ENCODE data around the gene DNAH6. TPM values are rescaled to one million over a fixed set of nuclear protein-coding genes. Genes with fewer than 3 reads are reported as not detected.

Gene DNAH6
- total and polyA plus RNA-seq, 2 of the 8 experiments (the other 6 are each of a cell fraction or from before 2014, with no cell fraction given) = 0.06 to 0.43 TPM

DNA sequence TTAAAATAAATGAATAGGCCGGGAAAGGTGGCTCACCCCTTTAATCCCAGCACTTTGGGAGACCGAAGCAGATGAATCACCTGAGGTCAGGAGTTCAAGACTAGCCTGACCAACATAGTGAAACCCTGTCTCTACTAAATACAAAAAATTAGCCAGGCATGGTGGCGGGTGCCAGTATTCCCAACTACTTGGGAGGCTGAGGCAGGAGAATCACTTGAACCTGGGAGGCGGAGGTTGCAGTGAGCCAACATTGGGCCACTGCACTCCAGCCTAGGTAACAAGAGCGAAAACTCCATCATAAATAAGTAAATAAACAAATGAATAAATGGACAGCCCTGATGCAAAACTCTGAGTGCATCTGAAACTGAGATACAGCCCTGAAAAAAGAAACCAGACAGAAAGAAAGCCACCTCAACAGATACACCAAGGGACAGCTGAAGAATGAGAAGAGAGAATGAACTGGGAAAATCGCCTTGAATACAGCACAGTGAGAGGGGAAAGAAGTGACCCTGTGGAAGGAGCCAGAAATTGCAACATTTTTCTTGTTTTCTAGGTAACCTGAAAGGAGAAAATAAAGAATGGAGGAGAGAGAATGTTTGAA is 300.2 kb downstream of the DNAH6 start:
- H3K4me3 ChIP-seq (ENCODE audit: extremely low read depth in 1 of 4, insufficient read depth in 2 of 4, low read depth in 3 of 4, low read length in 4 of 4) = no peak overlapping the region
- no peaks in the 10 kb centered on the region for H3K27me3 ChIP-seq (replicated peaks in 1 of 4; ENCODE audit: control insufficient read depth in 3 of 4, extremely low read depth in 1 of 4, insufficient read depth in 3 of 4, low read length in 3 of 4)
- ChIA-PET CTCF (ENCODE audit: partially characterized antibody) (no interaction called here), POLR2A (ENCODE audit: partially characterized antibody) (no interaction called here)
- 89% methylated on average over 6 of the region's 6 CpGs; no CpG with 5 or more reads in 1 of the 2 experiments for WGBS, 2 experiments (ENCODE audit: extremely low coverage in 1 of 2, insufficient coverage in 1 of 2, insufficient read length in 1 of 2, insufficient replicate concordance in 2 of 2, low coverage in 1 of 2, low lambda C conversion rate in 2 of 2, missing lambda C conversion rate in 1 of 2)
- H2AFZ ChIP-seq (ENCODE audit: low read length) = no peak overlapping the region
- no peaks in the 10 kb centered on the region for H3K36me3 ChIP-seq (ENCODE audit: control insufficient read depth in 2 of 4, insufficient read depth in 4 of 4, low read length in 3 of 4)
- no peak overlapping the region for H3K4me2 ChIP-seq (ENCODE audit: insufficient read depth in 1 of 2, low read depth in 2 of 2, low read length in 2 of 2)
- no peak overlapping the region for H3K23ac ChIP-seq (ENCODE audit: insufficient read length)
- DNase-seq (ENCODE audit: low read depth in 1 of 2, low spot score in 2 of 2) (no peak), FAIRE-seq (no peak)
- no peak overlapping the region for H2BK12ac ChIP-seq (ENCODE audit: low read depth, low read length)
- no peak overlapping the region for H4K8ac ChIP-seq (ENCODE audit: extremely low read depth, insufficient read depth, low read length)
- no peak overlapping the region for H3K14ac ChIP-seq (ENCODE audit: insufficient read length)
- no peaks in the 10 kb centered on the region for H3K23me2 ChIP-seq (ENCODE audit: low read depth, low read length)
- no peaks in the 10 kb centered on the region for H3K4me1 ChIP-seq (replicated peaks in 1 of 4; ENCODE audit: control insufficient read depth in 3 of 4, insufficient read depth in 4 of 4, low read length in 3 of 4)
- H2AK5ac ChIP-seq (ENCODE audit: low read depth, low read length) = no peak overlapping the region
- no peak overlapping the region for H3K4ac ChIP-seq (replicated peaks; ENCODE audit: insufficient read length, low read depth, low read length)
- no peak overlapping the region for H4K91ac ChIP-seq (replicated peaks; ENCODE audit: insufficient read length, low read length)
- TF ChIP-seq, protein P1, sequence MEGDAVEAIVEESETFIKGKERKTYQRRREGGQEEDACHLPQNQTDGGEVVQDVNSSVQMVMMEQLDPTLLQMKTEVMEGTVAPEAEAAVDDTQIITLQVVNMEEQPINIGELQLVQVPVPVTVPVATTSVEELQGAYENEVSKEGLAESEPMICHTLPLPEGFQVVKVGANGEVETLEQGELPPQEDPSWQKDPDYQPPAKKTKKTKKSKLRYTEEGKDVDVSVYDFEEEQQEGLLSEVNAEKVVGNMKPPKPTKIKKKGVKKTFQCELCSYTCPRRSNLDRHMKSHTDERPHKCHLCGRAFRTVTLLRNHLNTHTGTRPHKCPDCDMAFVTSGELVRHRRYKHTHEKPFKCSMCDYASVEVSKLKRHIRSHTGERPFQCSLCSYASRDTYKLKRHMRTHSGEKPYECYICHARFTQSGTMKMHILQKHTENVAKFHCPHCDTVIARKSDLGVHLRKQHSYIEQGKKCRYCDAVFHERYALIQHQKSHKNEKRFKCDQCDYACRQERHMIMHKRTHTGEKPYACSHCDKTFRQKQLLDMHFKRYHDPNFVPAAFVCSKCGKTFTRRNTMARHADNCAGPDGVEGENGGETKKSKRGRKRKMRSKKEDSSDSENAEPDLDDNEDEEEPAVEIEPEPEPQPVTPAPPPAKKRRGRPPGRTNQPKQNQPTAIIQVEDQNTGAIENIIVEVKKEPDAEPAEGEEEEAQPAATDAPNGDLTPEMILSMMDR (IDR thresholded peaks at IDR 0.05; ENCODE audit: control extremely low read depth in 1 of 3, insufficient read depth in 1 of 3, low read depth in 1 of 3, low read length in 3 of 3) = no peak
- TF ChIP-seq SIN3A (conservative IDR thresholded peaks at IDR 0.05 in 1 of 2, IDR thresholded peaks at IDR 0.05 in 1 of 2; ENCODE audit: low read depth in 1 of 2, low read length in 2 of 2) (no peak), ZNF274 (IDR thresholded peaks at IDR 0.05; ENCODE audit: borderline replicate concordance, extremely low read depth, low read length) (no peak)
- no peak overlapping the region for H3K56ac ChIP-seq (replicated peaks; ENCODE audit: insufficient read length, low read depth, low read length)
- no peak overlapping the region for H2BK20ac ChIP-seq (ENCODE audit: low read length)
- H3K9ac ChIP-seq (replicated peaks in 1 of 4; ENCODE audit: extremely low read depth in 1 of 4, low read depth in 3 of 4, low read length in 3 of 4) = no peak overlapping the region
- no peak overlapping the region for H4K5ac ChIP-seq (ENCODE audit: insufficient read length, low read depth, low read length)
- H3K9me3 ChIP-seq (ENCODE audit: insufficient read depth in 2 of 2, low read depth in 1 of 2, low read length in 1 of 2) = no peaks in the 10 kb centered on the region; a peak in 1 of 4 replicates
- no peaks in the 10 kb centered on the region for H4K20me1 ChIP-seq (replicated peaks in 1 of 2; ENCODE audit: control insufficient read depth in 1 of 2, insufficient read depth in 2 of 2, low read length in 2 of 2)
- H3K18ac ChIP-seq (ENCODE audit: extremely low read depth, low read length) = no peak overlapping the region
- H2BK120ac ChIP-seq (replicated peaks; ENCODE audit: low read depth, low read length) = no peak overlapping the region
- H3K79me2 ChIP-seq (ENCODE audit: control insufficient read depth in 1 of 2, insufficient read depth in 2 of 2, low read length in 2 of 2) = no peaks in the 10 kb centered on the region
- H2BK15ac ChIP-seq (ENCODE audit: low read length) = no peak overlapping the region
- H3K79me1 ChIP-seq (ENCODE audit: low read depth, low read length) = no peaks in the 10 kb centered on the region
- no peak overlapping the region for H2BK5ac ChIP-seq (ENCODE audit: low read depth, low read length)
- no peak overlapping the region for H3K27ac ChIP-seq (ENCODE audit: low read depth, low read length)
